ENCODE measurements around the gene OR6B1. TPM values are rescaled to one million over a fixed set of nuclear protein-coding genes. Genes with fewer than 3 reads are reported as not detected.
"Not testable (repeated sequence)": the region's sequence is repeated elsewhere in the genome, so short reads cannot be mapped to it uniquely, and the experiment has no call there.

The OR6B1 gene
- total RNA-seq, 1 donor from 2014 or later = not detected

GRCh38 chr7:144048648-144049047 is 48.5 kb downstream of the OR6B1 start, which contains the start of gene OR2A5:
Gene OR2A5, plus strand, starts transcription at chr7:144048948. Its CDS starts 1,454 bp downstream, at chr7:144050402.
- no peak for DNase-seq

GRCh38 chr7:144049491-144049890 is 49.4 kb downstream of the OR6B1 start:
- no peak for DNase-seq

DNA sequence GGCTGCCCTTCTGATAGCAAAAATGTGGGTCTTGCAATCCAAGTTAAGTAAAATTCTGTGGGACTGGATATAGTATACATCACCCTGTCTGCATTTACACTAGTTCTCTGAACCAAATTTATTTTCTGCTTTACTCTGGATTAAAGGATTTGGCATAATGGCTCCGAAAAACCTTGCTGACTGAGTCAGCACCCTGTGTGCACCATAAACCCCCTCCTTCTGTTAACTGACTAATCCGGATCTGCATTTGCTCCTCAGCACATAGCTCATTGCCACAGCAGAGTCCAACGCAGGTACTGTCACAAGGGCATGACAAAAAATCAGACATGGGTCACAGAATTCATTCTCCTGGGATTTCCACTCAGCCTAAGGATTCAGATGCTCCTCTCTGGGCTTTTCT is 50.0 kb downstream of the OR6B1 start:
- no peak for DNase-seq

DNA sequence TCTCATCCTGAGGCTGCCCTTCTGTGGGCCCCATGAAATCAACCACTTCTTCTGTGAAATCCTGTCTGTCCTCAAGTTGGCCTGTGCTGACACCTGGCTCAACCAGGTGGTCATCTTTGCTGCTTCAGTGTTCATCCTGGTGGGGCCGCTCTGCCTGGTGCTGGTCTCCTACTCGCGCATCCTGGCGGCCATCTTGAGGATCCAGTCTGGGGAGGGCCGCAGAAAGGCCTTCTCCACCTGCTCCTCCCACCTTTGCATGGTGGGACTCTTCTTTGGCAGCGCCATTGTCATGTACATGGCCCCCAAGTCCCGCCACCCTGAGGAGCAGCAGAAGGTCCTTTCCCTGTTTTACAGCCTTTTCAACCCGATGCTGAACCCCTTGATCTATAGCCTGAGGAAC is 50.8 kb downstream of the OR6B1 start:
- not testable (repeated sequence) for DNase-seq

- no peak for DNase-seq
Measured at GRCh38 chr7:144057954-144058353, 57.8 kb downstream of the OR6B1 start.

Other genes starting within 250 kb of the OR6B1 start
- gene CTAGE6, start 242.6 kb upstream of the OR6B1 start, total RNA-seq = 0.42 and 0.68 TPM in 2 replicates
- 59.4 and 75.6 TPM in 2 replicates for gene TCAF1, start 98.1 kb upstream of the OR6B1 start, total RNA-seq
- gene OR2F2, start 65.1 kb upstream of the OR6B1 start, total RNA-seq = not detected in 2 replicates
- not detected in 2 replicates for gene OR2F1, start 45.5 kb upstream of the OR6B1 start, total RNA-seq
- gene OR2A5, start 48.6 kb downstream of the OR6B1 start, total RNA-seq = not detected in 2 replicates
- gene OR2A25, start 69.5 kb downstream of the OR6B1 start, total RNA-seq = not detected in 2 replicates
- gene OR2A12, start 86.0 kb downstream of the OR6B1 start, total RNA-seq = not detected in 2 replicates
- not detected in 2 replicates for gene OR2A2, start 109.3 kb downstream of the OR6B1 start, total RNA-seq
- not detected in 2 replicates for gene OR2A14, start 122.9 kb downstream of the OR6B1 start, total RNA-seq
- gene CTAGE4, start 183.1 kb downstream of the OR6B1 start, total RNA-seq = 0.17 TPM in 1 of 2 replicates, not detected in the other
- under 0.01 and 0.23 TPM in 2 replicates for gene ARHGEF35, start 195.5 kb downstream of the OR6B1 start, total RNA-seq
- gene OR2A42, start 239.3 kb downstream of the OR6B1 start, total RNA-seq = not detected in 2 replicates